Prostate gland (tissue), 2 donors: ENCODE results near the gene ATP2A1. TPM values are rescaled to one million over a fixed set of nuclear protein-coding genes. Genes with fewer than 3 reads are reported as not detected.
"Not testable (repeated sequence)": the region's sequence is repeated elsewhere in the genome, so short reads cannot be mapped to it uniquely, and the experiment has no call there.

ENCODE experiments used
- DNase-seq: peaks from one replicate; pipeline ENCODE4 v3.0.0-alpha.2; 2019; ENCODE audit warnings: low spot score
- H3K27ac ChIP-seq, 2 donors: fragments of 200-600 bp; sonication (generic); 2 replicates each; pipeline ENCODE4 v1.5.1; 2017 to 2019
- H3K27me3 ChIP-seq: fragments of 200-600 bp; sonication (generic); replicated peaks from 2 replicates; pipeline ENCODE4 v1.5.1; 2019; ENCODE audit not compliant: insufficient read depth
- H3K36me3 ChIP-seq, 2 donors: fragments of 200-600 bp; sonication (generic); 1 replicate in 1 of 2; 2 replicates in 1 of 2; pipeline versions ENCODE4 v1.5.1 to v1.8.1; 2017 to 2019
- H3K4me1 ChIP-seq: fragments of 200-600 bp; sonication (generic); replicated peaks from 2 replicates; pipeline ENCODE4 v1.5.1; 2019
- H3K4me3 ChIP-seq, 2 donors: fragments of 200-600 bp; sonication (generic); 2 replicates each; pipeline ENCODE4 v1.5.1; 2017 to 2019
- H3K9me3 ChIP-seq: fragments of 200-600 bp; sonication (generic); 2 replicates; pipeline ENCODE4 v1.5.1; 2017
- CTCF ChIP-seq, 4 experiments: fragments of 200-600 bp in 2 of 4; fragments of 450-650 bp in 2 of 4; sonication (generic) in 2 of 4; IDR thresholded peaks; 1 replicate in 3 of 4; 2 replicates in 1 of 4; pipeline ENCODE4 v1.5.1; 2016 to 2019; ENCODE audit warnings: antibody characterized with exemption in 4 of 4, mild to moderate bottlenecking in 2 of 4, moderate library complexity in 2 of 4
- POLR2A ChIP-seq: fragments of 450-650 bp; IDR thresholded peaks from one replicate; pipeline ENCODE4 v1.6.1; 2016; ENCODE audit warnings: antibody characterized with exemption, mild to moderate bottlenecking
- POLR2AphosphoS5 ChIP-seq: sonication (generic); formaldehyde crosslinking; IDR thresholded peaks from one replicate; pipeline ENCODE4 v1.6.1; 2017; ENCODE audit warnings: antibody characterized with exemption
- WGBS: methylation state at CpG from one replicate; pipeline ENCODE4 v1.1.5; 2018; 5-methylcytosine and 5-hydroxymethylcytosine counted together
- intact Hi-C: fragments of 100-400 bp; cut with DNase I; formaldehyde crosslinking; loops from one replicate; pipeline ENCODE4 v1.14.2; 2022
- total RNA-seq, 2 donors: library from RNA; depleted of rRNA; stranded (reverse); fragments of >200 nt; gene quantifications; one replicate each; pipeline ENCODE4 v1.1.0, GENCODE V29; 2016

The ATP2A1 gene
- total RNA-seq, 2 donors from 2014 or later = 1.5 to 3.1 TPM

GRCh38 chr16:28924399-28924761 is 46.1 kb downstream of the ATP2A1 start:
- peak overlapping the region; percentile 61 to 77 for H3K4me3 ChIP-seq
- TF ChIP-seq POLR2AphosphoS5 = no peak
- peak; percentile 62 for TF ChIP-seq POLR2A
- TF ChIP-seq CTCF (IDR thresholded peaks at IDR 0.05) = peak in 2 of 4 experiments; percentile 58 to 64
- no peaks in the 10 kb centered on the region for H3K4me1 ChIP-seq
- no peaks in the 10 kb centered on the region for H3K9me3 ChIP-seq
- intact Hi-C loops = loop anchor here (5.0 kb wide), 1 partner anchor 42 kb away; no protein-coding TSS in a partner anchor
- H3K36me3 ChIP-seq = peaks cover 0 to under 1% of the 10 kb centered on the region in 2 donors
- 7% methylated on average over 15 of the region's 15 CpGs for WGBS
- no peaks in the 10 kb centered on the region for H3K27me3 ChIP-seq
- no peak for DNase-seq
- peak overlapping the region; percentile 96 to 98 for H3K27ac ChIP-seq

GRCh38 chr16:28924762-28925385 is 46.6 kb downstream of the ATP2A1 start, which contains the start of gene RABEP2:
Gene RABEP2, minus strand, starts transcription at chr16:28925238. Its CDS starts 75 bp downstream, at chr16:28925163.
- peak; percentile 99 for DNase-seq
- H3K4me3 ChIP-seq = peak within 1 kb of the TSS; percentile 61 to 77
- peak within 1 kb of the TSS; percentile 96 to 98 for H3K27ac ChIP-seq
- no peaks in the 10 kb centered on the region for H3K36me3 ChIP-seq
- peak; percentile 73 for TF ChIP-seq POLR2AphosphoS5
- TF ChIP-seq POLR2A = peak; percentile 40
- TF ChIP-seq CTCF (IDR thresholded peaks at IDR 0.05) = no peak
- H3K9me3 ChIP-seq = no peaks in the 10 kb centered on the region
- H3K4me1 ChIP-seq = no peaks in the 10 kb centered on the region
- WGBS = under 1% methylated on average over 55 of the region's 66 CpGs
- intact Hi-C loops = loop anchor here (5.0 kb wide), 1 partner anchor 43 kb away; no protein-coding TSS in a partner anchor
- no peaks in the 10 kb centered on the region for H3K27me3 ChIP-seq

GRCh38 chr16:28925386-28926228 is 47.3 kb downstream of the ATP2A1 start:
- DNase-seq = peak; percentile 62
- H3K4me3 ChIP-seq = peak overlapping the region; percentile 61 to 77
- H3K27ac ChIP-seq = peak overlapping the region; percentile 96 to 98
- H3K9me3 ChIP-seq = no peaks in the 10 kb centered on the region
- WGBS = under 1% methylated on average over 36 of the region's 48 CpGs
- H3K36me3 ChIP-seq = no peaks in the 10 kb centered on the region
- no peaks in the 10 kb centered on the region for H3K4me1 ChIP-seq
- intact Hi-C loops = no loop called here
- TF ChIP-seq POLR2AphosphoS5 = peak; percentile 30
- no peak for TF ChIP-seq POLR2A
- TF ChIP-seq CTCF (IDR thresholded peaks at IDR 0.05) = peak in 1 of 4 experiments; percentile 8
- H3K27me3 ChIP-seq = no peaks in the 10 kb centered on the region

GRCh38 chr16:28926284-28926683 is 48.0 kb downstream of the ATP2A1 start:
- H3K27me3 ChIP-seq, H3K4me3 ChIP-seq, intact Hi-C loops, DNase-seq, H3K36me3 ChIP-seq, H3K4me1 ChIP-seq, H3K9me3 ChIP-seq: not testable (repeated sequence)
- H3K27ac ChIP-seq = peak overlapping the region; percentile 96 to 98
- 78% methylated on average over 2 of the region's 2 CpGs for WGBS

GRCh38 chr16:28927815-28928214 is 49.5 kb downstream of the ATP2A1 start:
- Histone ChIP-seq H3K4me3 (no peak overlapping the region), H3K27me3 (no peaks in the 10 kb centered on the region), H3K9me3 (no peaks in the 10 kb centered on the region), H3K36me3 (no peaks in the 10 kb centered on the region), H3K27ac (no peak overlapping the region), H3K4me1 (no peaks in the 10 kb centered on the region)
- intact Hi-C loops = no loop called here
- TF ChIP-seq POLR2A = no peak
- TF ChIP-seq POLR2AphosphoS5 = no peak
- no peak for TF ChIP-seq CTCF (IDR thresholded peaks at IDR 0.05)
- DNase-seq = no peak
- 89% methylated on average over 1 of the region's 1 CpG for WGBS
